ENCODE data around the gene NOX1.

Gene NOX1

DNA sequence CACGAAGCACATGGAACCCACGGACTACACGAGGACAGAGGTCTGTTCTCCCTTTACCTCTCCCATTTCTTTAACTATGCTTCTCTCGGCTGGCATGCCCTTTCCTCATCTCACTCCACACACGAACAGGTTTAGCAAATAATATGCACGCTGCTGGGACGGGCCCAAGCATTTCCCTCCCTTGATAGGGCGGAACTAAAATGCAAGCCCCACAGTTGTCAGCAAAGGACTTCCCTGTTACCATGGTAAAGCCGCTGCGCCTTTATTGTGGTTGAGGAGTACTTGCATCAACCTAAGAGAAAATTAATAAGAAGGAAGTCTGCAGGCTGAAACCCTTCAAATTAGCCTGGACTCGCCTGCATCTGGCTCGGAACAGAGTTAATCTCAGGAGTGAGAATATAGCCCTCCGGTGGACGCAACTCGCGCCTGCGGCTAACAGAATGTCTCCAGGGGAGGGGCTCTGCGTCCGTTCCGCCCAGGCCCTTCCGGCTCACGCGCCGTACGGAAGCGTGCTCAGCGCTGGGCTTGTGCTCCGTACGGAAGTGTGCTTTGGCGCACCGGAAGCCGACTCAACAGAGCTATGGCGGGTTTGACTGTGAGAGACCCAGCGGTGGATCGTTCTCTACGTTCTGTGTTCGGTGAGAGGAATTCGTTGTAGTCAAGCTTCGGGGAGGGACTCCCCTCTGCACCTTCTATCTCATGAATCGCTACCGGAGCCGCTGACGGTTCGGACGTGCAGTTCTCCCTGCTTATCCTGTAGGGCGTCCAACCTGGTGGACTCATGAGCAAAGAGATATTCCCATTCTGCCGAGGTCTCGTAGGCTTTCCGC, 54.1 kb downstream of the NOX1 start, which contains the start of gene CSTF2:
Gene CSTF2, plus strand, starts transcription at position 555 of the 830 bp plus-strand sequence. Its CDS starts 26 bp downstream, at position 581.
- Histone ChIP-seq H3K23ac (ENCODE audit: low read length) (no peak within 1 kb of the TSS), H2BK12ac (ENCODE audit: low read length) (no peak within 1 kb of the TSS), H3K4me2 (ENCODE audit: low read length) (peak within 1 kb of the TSS; percentile 85), H2AK5ac (ENCODE audit: low read length) (no peak within 1 kb of the TSS), H2AFZ (ENCODE audit: insufficient read depth, low read length, poor library complexity) (peak within 1 kb of the TSS; percentile 89), H3K9ac (ENCODE audit: low read length) (peak within 1 kb of the TSS; percentile 85), H3K27ac (ENCODE audit: low read depth, low read length) (no peak within 1 kb of the TSS), H4K12ac (ENCODE audit: low read depth, low read length) (peak within 1 kb of the TSS; percentile 93), H2BK120ac (ENCODE audit: insufficient read depth, low read length, poor library complexity) (no peak within 1 kb of the TSS), H3K79me2 (ENCODE audit: control insufficient read depth, insufficient read depth, low read length, poor library complexity) (no peaks in the 10 kb centered on the region), H3K18ac (ENCODE audit: low read length) (peak within 1 kb of the TSS; percentile 61), H3K14ac (ENCODE audit: low read length) (no peak within 1 kb of the TSS), H3K4me1 (ENCODE audit: control insufficient read depth in 1 of 2, insufficient read depth in 2 of 2, low read length in 2 of 2) (peaks cover 0 to 3% of the 10 kb centered on the region in 2 experiments), H3K27me3 (ENCODE audit: insufficient read depth, low read length) (no peaks in the 10 kb centered on the region), H4K8ac (ENCODE audit: low read depth, low read length) (peak within 1 kb of the TSS; percentile 92), H3K79me1 (ENCODE audit: low read length) (peaks cover 2% of the 10 kb centered on the region), H3K9me3 (ENCODE audit: insufficient read depth, low read depth, low read length) (no peaks in the 10 kb centered on the region), H3K4ac (ENCODE audit: low read depth, low read length) (peak within 1 kb of the TSS; percentile 70), H3K36me3 (ENCODE audit: control insufficient read depth in 1 of 2, insufficient read depth in 2 of 2, low read length in 2 of 2) (peaks cover 4 to 10% of the 10 kb centered on the region in 2 experiments), H3K4me3 (ENCODE audit: low read depth, low read length) (peak within 1 kb of the TSS; percentile 86), H4K91ac (ENCODE audit: low read depth, low read length) (peak within 1 kb of the TSS; percentile 75), H2BK5ac (ENCODE audit: low read depth, low read length, poor library complexity) (no peak within 1 kb of the TSS)
- WGBS (ENCODE audit: extremely low coverage, insufficient coverage, insufficient read length), result no CpG with 5 or more reads among the region's 49 CpGs
- peak; percentile 79 to 83 for DNase-seq

DNA sequence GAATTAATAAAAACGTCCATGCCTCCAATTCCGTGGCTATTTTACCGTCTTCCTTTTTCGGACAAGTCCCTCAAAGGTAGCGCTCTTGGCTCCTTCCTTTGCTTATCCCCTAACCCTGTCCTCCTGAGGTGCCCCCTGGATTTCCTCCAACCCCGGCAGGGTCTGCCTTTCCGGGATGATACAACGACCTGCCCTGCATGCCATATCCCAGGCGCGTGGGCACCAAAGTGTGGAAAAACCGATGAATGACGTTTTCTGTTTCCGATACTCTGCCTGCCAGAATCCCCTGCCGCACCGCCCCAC, 54.7 kb downstream of the NOX1 start:
- Histone ChIP-seq H3K4me2 (ENCODE audit: low read length) (peak overlapping the region; percentile 85), H2AK5ac (ENCODE audit: low read length) (no peak overlapping the region), H3K4ac (ENCODE audit: low read depth, low read length) (no peak overlapping the region), H3K18ac (ENCODE audit: low read length) (no peak overlapping the region), H3K36me3 (ENCODE audit: control insufficient read depth in 1 of 2, insufficient read depth in 2 of 2, low read length in 2 of 2) (peaks cover 4 to 10% of the 10 kb centered on the region in 2 experiments), H3K4me1 (ENCODE audit: control insufficient read depth in 1 of 2, insufficient read depth in 2 of 2, low read length in 2 of 2) (peaks cover 0 to 3% of the 10 kb centered on the region in 2 experiments), H3K23ac (ENCODE audit: low read length) (no peak overlapping the region), H3K79me2 (ENCODE audit: control insufficient read depth, insufficient read depth, low read length, poor library complexity) (no peaks in the 10 kb centered on the region), H4K8ac (ENCODE audit: low read depth, low read length) (peak overlapping the region; percentile 46), H2AFZ (ENCODE audit: insufficient read depth, low read length, poor library complexity) (peak overlapping the region; percentile 89), H3K4me3 (ENCODE audit: low read depth, low read length) (peak overlapping the region; percentile 20), H3K9me3 (ENCODE audit: insufficient read depth, low read depth, low read length) (no peaks in the 10 kb centered on the region), H2BK120ac (ENCODE audit: insufficient read depth, low read length, poor library complexity) (no peak overlapping the region), H2BK12ac (ENCODE audit: low read length) (no peak overlapping the region), H4K91ac (ENCODE audit: low read depth, low read length) (peak overlapping the region; percentile 33), H3K9ac (ENCODE audit: low read length) (no peak overlapping the region), H4K12ac (ENCODE audit: low read depth, low read length) (peak overlapping the region; percentile 64), H3K79me1 (ENCODE audit: low read length) (peaks cover 2% of the 10 kb centered on the region), H3K27me3 (ENCODE audit: insufficient read depth, low read length) (no peaks in the 10 kb centered on the region), H3K27ac (ENCODE audit: low read depth, low read length) (no peak overlapping the region), H2BK5ac (ENCODE audit: low read depth, low read length, poor library complexity) (no peak overlapping the region), H3K14ac (ENCODE audit: low read length) (no peak overlapping the region)
- no peak for DNase-seq
- no CpG with 5 or more reads among the region's 15 CpGs for WGBS (ENCODE audit: extremely low coverage, insufficient coverage, insufficient read length)

DNA sequence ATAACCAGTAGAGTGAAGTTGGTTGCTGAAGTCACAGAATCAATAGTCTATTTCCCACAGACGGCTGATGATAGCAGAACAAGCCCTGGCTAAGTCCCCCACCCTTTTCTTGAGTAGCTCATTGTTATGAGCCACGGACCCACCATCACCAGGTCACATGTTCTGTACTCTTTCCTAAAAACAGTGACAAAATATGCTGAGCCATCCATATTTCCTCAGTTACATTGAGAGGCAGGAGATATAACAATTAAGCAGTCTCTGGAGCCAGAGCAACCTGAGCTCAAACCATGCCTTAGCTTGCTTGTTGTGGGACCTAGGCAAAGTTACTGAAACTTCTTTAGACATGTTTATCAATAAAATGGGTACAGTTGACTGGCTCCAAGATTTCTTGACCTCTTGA, 56.8 kb downstream of the NOX1 start:
- Histone ChIP-seq H3K79me1 (ENCODE audit: low read length) (peaks cover 2% of the 10 kb centered on the region), H2AK5ac (ENCODE audit: low read length) (no peak overlapping the region)
- no CpG with 5 or more reads among the region's 2 CpGs for WGBS (ENCODE audit: extremely low coverage, insufficient coverage, insufficient read length)

DNA sequence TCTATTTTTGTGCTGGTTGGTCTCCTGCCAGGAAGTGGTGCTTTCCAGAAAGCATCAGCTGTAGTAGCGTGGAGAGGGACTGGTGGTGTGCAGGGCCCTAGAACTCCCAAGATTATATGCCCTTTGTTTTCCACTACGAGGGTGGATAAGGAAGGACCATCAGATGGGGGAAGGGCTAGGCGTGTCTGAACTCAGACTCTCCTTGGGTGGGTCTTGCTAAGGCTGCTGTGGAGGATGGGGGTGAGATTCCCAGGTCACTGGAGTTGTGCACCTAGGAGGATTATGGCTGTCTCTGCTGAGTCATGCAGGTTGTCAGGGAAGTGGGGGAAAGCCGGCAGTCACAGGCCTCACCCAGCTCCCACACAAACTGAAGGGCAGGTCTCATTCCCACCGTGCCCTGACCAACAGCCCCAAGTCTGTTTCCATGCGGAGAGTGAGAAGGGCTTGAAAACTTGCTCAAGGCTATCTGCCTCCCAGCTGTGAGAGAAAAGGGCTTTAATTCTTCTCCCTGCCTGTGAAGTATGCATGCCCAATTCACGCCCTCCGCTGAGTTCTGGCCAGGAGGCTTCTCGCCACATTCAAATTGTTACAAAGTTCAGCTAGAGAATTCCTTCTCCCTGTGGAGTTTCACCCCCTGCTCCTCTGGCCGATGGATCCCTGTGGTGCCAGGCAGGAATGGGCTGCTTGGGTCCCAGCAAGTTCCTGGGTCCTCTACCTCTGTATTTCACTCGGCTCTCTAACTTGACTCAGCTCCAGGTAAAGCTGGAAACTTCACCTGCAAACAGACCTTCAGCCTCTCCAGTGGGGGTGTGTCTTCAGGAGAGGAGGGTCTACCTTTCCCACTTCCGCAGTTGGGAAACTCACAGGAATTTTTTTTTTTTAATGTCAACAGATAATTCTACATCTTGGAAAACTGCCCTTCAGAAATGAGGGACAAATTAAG, 61.7 kb downstream of the NOX1 start:
- no peak overlapping the region for H2BK120ac ChIP-seq (ENCODE audit: insufficient read depth, low read length, poor library complexity)
- H3K4ac ChIP-seq (ENCODE audit: low read depth, low read length), result no peak overlapping the region

More for the DNA sequence above, 56.8 kb downstream of the NOX1 start:
- Histone ChIP-seq H3K9me3 (ENCODE audit: insufficient read depth, low read depth, low read length) (no peaks in the 10 kb centered on the region), H3K9ac (ENCODE audit: low read length) (no peak overlapping the region), H2BK12ac (ENCODE audit: low read length) (no peak overlapping the region), H3K4me3 (ENCODE audit: low read depth, low read length) (no peak overlapping the region), H3K4me2 (ENCODE audit: low read length) (no peak overlapping the region), H3K27ac (ENCODE audit: low read depth, low read length) (no peak overlapping the region), H2BK5ac (ENCODE audit: low read depth, low read length, poor library complexity) (no peak overlapping the region), H3K14ac (ENCODE audit: low read length) (no peak overlapping the region), H3K23ac (ENCODE audit: low read length) (no peak overlapping the region), H2AFZ (ENCODE audit: insufficient read depth, low read length, poor library complexity) (no peak overlapping the region), H3K27me3 (ENCODE audit: insufficient read depth, low read length) (no peaks in the 10 kb centered on the region), H3K36me3 (ENCODE audit: control insufficient read depth in 1 of 2, insufficient read depth in 2 of 2, low read length in 2 of 2) (peaks cover 0 to 2% of the 10 kb centered on the region in 2 experiments), H4K91ac (ENCODE audit: low read depth, low read length) (no peak overlapping the region), H2BK120ac (ENCODE audit: insufficient read depth, low read length, poor library complexity) (no peak overlapping the region), H3K4ac (ENCODE audit: low read depth, low read length) (no peak overlapping the region), H4K12ac (ENCODE audit: low read depth, low read length) (no peak overlapping the region), H3K4me1 (ENCODE audit: control insufficient read depth in 1 of 2, insufficient read depth in 2 of 2, low read length in 2 of 2) (peaks cover 0 to 7% of the 10 kb centered on the region in 2 experiments), H4K8ac (ENCODE audit: low read depth, low read length) (no peak overlapping the region), H3K18ac (ENCODE audit: low read length) (no peak overlapping the region), H3K79me2 (ENCODE audit: control insufficient read depth, insufficient read depth, low read length, poor library complexity) (no peaks in the 10 kb centered on the region)
- DNase-seq, result no peak

More for the DNA sequence above, 61.7 kb downstream of the NOX1 start:
- WGBS (ENCODE audit: extremely low coverage, insufficient coverage, insufficient read length), result no CpG with 5 or more reads among the region's 12 CpGs
- Histone ChIP-seq H3K18ac (ENCODE audit: low read length) (no peak overlapping the region), H4K12ac (ENCODE audit: low read depth, low read length) (peak overlapping the region; percentile 9), H3K9me3 (ENCODE audit: insufficient read depth, low read depth, low read length) (no peaks in the 10 kb centered on the region), H3K79me1 (ENCODE audit: low read length) (no peaks in the 10 kb centered on the region), H3K4me1 (ENCODE audit: control insufficient read depth in 1 of 2, insufficient read depth in 2 of 2, low read length in 2 of 2) (peaks cover 0 to 3% of the 10 kb centered on the region in 2 experiments), H3K14ac (ENCODE audit: low read length) (no peak overlapping the region), H2AK5ac (ENCODE audit: low read length) (no peak overlapping the region), H3K27ac (ENCODE audit: low read depth, low read length) (no peak overlapping the region), H2BK5ac (ENCODE audit: low read depth, low read length, poor library complexity) (no peak overlapping the region), H3K4me3 (ENCODE audit: low read depth, low read length) (no peak overlapping the region), H3K79me2 (ENCODE audit: control insufficient read depth, insufficient read depth, low read length, poor library complexity) (no peaks in the 10 kb centered on the region), H3K36me3 (ENCODE audit: control insufficient read depth in 1 of 2, insufficient read depth in 2 of 2, low read length in 2 of 2) (no peaks in the 10 kb centered on the region), H4K8ac (ENCODE audit: low read depth, low read length) (no peak overlapping the region), H2BK12ac (ENCODE audit: low read length) (no peak overlapping the region), H3K9ac (ENCODE audit: low read length) (no peak overlapping the region), H4K91ac (ENCODE audit: low read depth, low read length) (no peak overlapping the region), H2AFZ (ENCODE audit: insufficient read depth, low read length, poor library complexity) (no peak overlapping the region), H3K23ac (ENCODE audit: low read length) (no peak overlapping the region), H3K27me3 (ENCODE audit: insufficient read depth, low read length) (no peaks in the 10 kb centered on the region), H3K4me2 (ENCODE audit: low read length) (no peak overlapping the region)
- DNase-seq, result no peak

Measured in trophoblast cell (in vitro differentiated cells and primary cell).